GM10266 (cell line): Measurements from ENCODE around the gene WNK2.

ENCODE experiments used
- DNase-seq: peaks from one replicate; pipeline ENCODE4 v3.0.0; 2012; ENCODE audit errors: extremely low spot score
- TF ChIP-seq, protein P1 (sequence below): IDR thresholded peaks from 2 replicates; pipeline ENCODE4 v1.5.1; 2012; ENCODE audit warnings: mild to moderate bottlenecking, low read depth; ENCODE audit not compliant: control insufficient read depth, insufficient read depth; ENCODE audit errors: missing control alignments

Gene WNK2

DNA sequence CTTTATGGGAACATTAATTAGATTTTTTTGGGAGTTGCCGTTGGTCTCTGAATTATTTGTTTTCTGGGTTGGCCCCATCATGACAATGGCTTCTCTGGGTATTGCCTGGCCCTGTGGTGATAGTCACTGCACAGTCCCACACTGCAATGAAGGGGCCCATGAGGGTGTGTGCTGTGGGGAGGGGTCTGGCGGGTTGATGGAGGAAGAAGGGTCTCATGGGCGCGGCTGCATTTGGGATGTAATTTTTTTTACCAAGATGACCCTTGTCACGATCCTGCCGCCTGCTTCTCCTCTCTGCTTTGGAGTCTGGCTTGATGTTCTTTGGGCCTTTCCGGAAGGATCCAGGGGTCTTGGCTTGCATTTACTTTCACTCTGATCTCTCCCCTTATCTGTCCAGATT is 44.1 kb downstream of the WNK2 start:
- no peak for DNase-seq
- TF ChIP-seq, protein P1, sequence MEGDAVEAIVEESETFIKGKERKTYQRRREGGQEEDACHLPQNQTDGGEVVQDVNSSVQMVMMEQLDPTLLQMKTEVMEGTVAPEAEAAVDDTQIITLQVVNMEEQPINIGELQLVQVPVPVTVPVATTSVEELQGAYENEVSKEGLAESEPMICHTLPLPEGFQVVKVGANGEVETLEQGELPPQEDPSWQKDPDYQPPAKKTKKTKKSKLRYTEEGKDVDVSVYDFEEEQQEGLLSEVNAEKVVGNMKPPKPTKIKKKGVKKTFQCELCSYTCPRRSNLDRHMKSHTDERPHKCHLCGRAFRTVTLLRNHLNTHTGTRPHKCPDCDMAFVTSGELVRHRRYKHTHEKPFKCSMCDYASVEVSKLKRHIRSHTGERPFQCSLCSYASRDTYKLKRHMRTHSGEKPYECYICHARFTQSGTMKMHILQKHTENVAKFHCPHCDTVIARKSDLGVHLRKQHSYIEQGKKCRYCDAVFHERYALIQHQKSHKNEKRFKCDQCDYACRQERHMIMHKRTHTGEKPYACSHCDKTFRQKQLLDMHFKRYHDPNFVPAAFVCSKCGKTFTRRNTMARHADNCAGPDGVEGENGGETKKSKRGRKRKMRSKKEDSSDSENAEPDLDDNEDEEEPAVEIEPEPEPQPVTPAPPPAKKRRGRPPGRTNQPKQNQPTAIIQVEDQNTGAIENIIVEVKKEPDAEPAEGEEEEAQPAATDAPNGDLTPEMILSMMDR: no peak

DNA sequence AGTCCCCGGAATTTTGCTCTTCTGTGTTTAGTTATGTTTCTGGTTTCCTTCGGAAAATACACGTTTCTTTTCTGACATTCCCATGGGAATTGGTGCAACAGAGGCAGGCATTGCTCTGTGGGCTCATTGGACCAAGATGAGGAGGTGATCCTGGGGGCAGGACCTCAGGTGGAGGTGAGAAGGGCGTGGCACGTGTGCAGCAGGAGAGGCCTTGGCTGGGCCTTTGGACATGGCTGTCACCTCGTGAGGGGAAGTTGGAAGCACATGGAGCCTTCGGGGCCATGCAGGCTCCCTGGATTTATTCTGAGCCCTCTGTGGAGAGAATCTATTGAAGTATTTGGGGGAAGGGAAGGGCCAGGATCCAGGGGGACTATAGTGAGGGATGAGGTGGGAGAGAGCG is 44.5 kb downstream of the WNK2 start:
- TF ChIP-seq, protein P1: no peak

DNA sequence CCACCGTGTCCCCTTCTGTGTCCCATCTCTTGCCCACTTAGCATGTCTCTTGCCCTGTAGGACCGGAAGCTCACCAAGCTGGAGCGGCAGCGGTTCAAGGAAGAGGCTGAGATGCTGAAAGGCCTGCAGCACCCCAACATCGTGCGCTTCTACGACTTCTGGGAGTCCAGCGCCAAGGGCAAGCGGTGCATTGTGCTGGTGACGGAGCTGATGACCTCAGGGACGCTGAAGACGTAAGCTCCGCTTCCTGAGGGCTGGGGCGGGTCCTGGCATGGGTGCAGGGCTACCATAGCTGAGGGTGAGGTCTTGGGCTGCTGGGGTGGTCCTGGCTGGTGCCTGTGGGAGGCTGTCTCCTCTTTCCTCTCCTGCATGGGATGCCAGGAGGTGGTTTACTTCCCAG is 45.7 kb downstream of the WNK2 start:
- TF ChIP-seq, protein P1: no peak
- DNase-seq: no peak

More for the DNA sequence above, 44.5 kb downstream of the WNK2 start:
- no peak for DNase-seq

DNA sequence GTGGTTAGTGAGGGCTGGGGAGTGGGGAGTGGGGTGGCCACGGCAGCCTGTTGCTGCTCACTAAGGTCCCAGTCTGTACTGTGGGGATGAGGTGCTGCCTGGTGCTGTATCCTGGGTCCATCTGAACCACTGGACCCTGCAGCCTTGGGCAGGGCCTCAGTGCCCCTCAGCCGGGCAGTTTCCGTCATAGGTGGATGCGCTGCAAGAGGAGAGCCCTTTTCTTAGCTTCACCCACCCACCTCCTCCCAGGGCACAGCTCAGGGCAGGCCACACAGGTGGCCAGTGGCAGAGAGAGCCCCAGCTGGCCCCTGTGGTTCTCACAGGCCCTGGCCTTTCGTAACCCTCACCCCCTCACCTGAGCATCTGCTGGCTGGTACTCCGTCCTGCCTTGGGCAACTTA is 46.2 kb downstream of the WNK2 start:
- TF ChIP-seq, protein P1: no peak

DNA sequence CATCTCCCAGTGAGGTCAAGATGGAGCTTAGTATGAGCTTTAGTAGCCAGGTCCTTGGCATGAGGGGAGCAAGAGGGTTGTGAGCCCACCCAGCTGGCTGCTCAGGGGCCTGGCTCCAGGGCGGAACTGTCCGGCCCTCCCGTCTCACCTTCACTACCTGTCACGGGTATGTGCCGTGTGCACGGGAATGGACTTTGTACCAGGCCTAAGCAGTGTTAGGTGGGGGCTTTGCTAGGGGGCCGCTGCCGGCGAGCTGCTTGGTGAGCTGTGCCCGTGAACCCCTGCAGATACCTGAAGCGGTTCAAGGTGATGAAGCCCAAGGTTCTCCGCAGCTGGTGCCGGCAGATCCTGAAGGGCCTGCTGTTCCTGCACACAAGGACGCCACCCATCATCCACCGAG is 46.7 kb downstream of the WNK2 start:
- TF ChIP-seq, protein P1: no peak
- no peak for DNase-seq

More for the DNA sequence above, 46.2 kb downstream of the WNK2 start:
- DNase-seq: no peak

DNA sequence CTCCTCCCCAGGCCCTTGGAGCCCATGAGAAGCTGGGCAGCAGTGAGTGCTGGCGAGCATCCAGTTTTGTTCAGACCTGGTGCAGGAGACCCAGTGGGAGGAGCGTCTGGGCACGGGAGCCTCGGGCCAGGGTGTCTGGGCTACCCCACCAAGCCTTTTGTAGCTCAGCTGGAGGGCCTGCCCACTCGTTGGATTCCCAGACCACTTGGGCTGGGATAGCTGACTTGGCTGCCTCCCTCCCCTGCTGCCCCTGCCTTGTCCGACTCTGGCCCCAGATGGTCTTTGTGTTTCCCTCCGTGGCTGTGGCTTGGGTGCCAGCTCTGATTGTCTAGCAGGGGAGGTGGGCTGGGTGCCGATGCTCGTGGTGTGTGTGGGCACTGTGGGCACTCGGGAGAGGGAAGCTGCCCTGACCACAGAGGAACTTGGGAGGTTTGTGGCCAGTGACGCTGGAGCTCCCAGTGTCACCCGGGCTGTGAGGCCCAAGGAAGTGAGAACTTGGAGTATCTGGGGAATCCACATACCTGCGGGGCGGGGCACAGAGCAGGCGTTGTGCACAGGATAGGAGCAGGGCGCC is 47.3 kb downstream of the WNK2 start:
- TF ChIP-seq, protein P1: no peak
- DNase-seq: no peak

DNA sequence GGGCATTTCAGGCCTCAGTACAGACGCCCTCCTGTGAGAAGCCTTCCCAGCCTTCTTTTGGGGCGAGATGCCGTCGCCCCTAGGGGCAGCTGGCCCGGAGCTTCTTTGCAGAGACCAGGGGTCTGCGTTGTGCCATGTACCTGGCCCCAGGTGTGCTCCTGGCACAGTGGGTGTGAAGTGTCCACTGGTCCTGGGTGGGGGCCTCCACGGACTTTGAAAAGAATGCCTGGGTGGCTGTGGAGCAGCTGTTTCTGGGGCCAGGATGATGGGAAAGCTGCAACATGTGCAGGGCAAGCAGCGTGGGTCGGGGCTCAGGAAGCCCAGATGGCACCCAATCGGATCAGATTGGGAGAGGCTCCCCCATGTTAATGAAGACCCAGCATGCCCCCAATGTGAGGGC is 47.8 kb downstream of the WNK2 start:
- TF ChIP-seq, protein P1: no peak
- no peak for DNase-seq
